ENCODE data around the gene NFASC. TPM values are rescaled to one million over a fixed set of nuclear protein-coding genes. Genes with fewer than 3 reads are reported as not detected.
A peak's percentile ranks its signal among the peaks of the same experiment; 100 is the strongest.

NFASC gene
- total and polyA plus RNA-seq, 8 donors: 3.3 to 12.7 (median 6.7) TPM

GRCh38 chr1:205030241-205030640, 159.6 kb downstream of the NFASC start:
- H3K4me3 ChIP-seq: no peak overlapping the region
- H3K27me3 ChIP-seq: no peaks in the 10 kb centered on the region
- ATAC-seq: no peak
- no peaks in the 10 kb centered on the region for H3K9me3 ChIP-seq
- H3K36me3 ChIP-seq: no peaks in the 10 kb centered on the region
- DNase-seq: no peak
- FAIRE-seq: no peak
- TF ChIP-seq CTCF (IDR thresholded peaks at IDR 0.05): no peak
- H3K4me1 ChIP-seq: no peaks in the 10 kb centered on the region
- intact Hi-C loops (cut with DNase I): no loop called here
- WGBS, 2 donors: 67 to 68% methylated on average over 6 of the region's 6 CpGs
- H3K27ac ChIP-seq: no peak overlapping the region

- TF ChIP-seq CTCF (IDR thresholded peaks at IDR 0.05): no peak
- intact Hi-C loops (cut with DNase I): no loop called here
- H3K4me3 ChIP-seq: no peak overlapping the region
- WGBS, 2 donors: 53 to 62% methylated on average over 11 of the region's 11 CpGs
- no peaks in the 10 kb centered on the region for H3K4me1 ChIP-seq
- FAIRE-seq (no peak), DNase-seq (no peak), ATAC-seq (no peak)
- no peaks in the 10 kb centered on the region for H3K27me3 ChIP-seq
- H3K27ac ChIP-seq: no peak overlapping the region
- no peaks in the 10 kb centered on the region for H3K36me3 ChIP-seq
- no peaks in the 10 kb centered on the region for H3K9me3 ChIP-seq
Measured at GRCh38 chr1:205030896-205031295, 160.2 kb downstream of the NFASC start.

GRCh38 chr1:205032508-205032907, 161.8 kb downstream of the NFASC start:
- no peak for TF ChIP-seq CTCF (IDR thresholded peaks at IDR 0.05)
- no peak overlapping the region for H3K27ac ChIP-seq
- no peaks in the 10 kb centered on the region for H3K36me3 ChIP-seq
- intact Hi-C loops (cut with DNase I): no loop called here
- DNase-seq (no peak), ATAC-seq (no peak), FAIRE-seq (no peak)
- no peaks in the 10 kb centered on the region for H3K4me1 ChIP-seq
- H3K27me3 ChIP-seq: no peaks in the 10 kb centered on the region
- H3K4me3 ChIP-seq: no peak overlapping the region
- no peaks in the 10 kb centered on the region for H3K9me3 ChIP-seq
- 69 to 83% methylated on average over 7 of the region's 7 CpGs for WGBS, 2 donors

GRCh38 chr1:205037539-205037938, 166.9 kb downstream of the NFASC start:
- FAIRE-seq (no peak), DNase-seq (peak in 1 of 6 donors; percentile 8), ATAC-seq (peak in 3 of 4 donors; percentile 23 to 53 (median 31))
- Histone ChIP-seq H3K4me3 (no peak overlapping the region), H3K4me1 (no peaks in the 10 kb centered on the region), H3K9me3 (no peaks in the 10 kb centered on the region), H3K27ac (no peak overlapping the region), H3K27me3 (no peaks in the 10 kb centered on the region), H3K36me3 (no peaks in the 10 kb centered on the region)
- WGBS, 2 donors: 53 to 55% methylated on average over 9 of the region's 9 CpGs
- intact Hi-C loops (cut with DNase I): no loop called here
- no peak for TF ChIP-seq CTCF (IDR thresholded peaks at IDR 0.05)

GRCh38 chr1:205038132-205038786, 167.6 kb downstream of the NFASC start:
- DNase-seq (peak in 1 of 6 donors; percentile 16), ATAC-seq (peak in 1 of 4 donors; percentile 8), FAIRE-seq (no peak)
- 75 to 88% methylated on average over 6 of the region's 6 CpGs for WGBS, 2 donors
- no peak overlapping the region for H3K27ac ChIP-seq
- no peaks in the 10 kb centered on the region for H3K4me1 ChIP-seq
- intact Hi-C loops (cut with DNase I): no loop called here
- H3K27me3 ChIP-seq: no peaks in the 10 kb centered on the region
- H3K9me3 ChIP-seq: no peaks in the 10 kb centered on the region
- H3K36me3 ChIP-seq: no peaks in the 10 kb centered on the region
- no peak overlapping the region for H3K4me3 ChIP-seq
- TF ChIP-seq CTCF (IDR thresholded peaks at IDR 0.05): no peak

Measured in pancreas (tissue), 10 donors.